ENCODE results near the gene OR2AK2.

- TF ChIP-seq, protein P1, sequence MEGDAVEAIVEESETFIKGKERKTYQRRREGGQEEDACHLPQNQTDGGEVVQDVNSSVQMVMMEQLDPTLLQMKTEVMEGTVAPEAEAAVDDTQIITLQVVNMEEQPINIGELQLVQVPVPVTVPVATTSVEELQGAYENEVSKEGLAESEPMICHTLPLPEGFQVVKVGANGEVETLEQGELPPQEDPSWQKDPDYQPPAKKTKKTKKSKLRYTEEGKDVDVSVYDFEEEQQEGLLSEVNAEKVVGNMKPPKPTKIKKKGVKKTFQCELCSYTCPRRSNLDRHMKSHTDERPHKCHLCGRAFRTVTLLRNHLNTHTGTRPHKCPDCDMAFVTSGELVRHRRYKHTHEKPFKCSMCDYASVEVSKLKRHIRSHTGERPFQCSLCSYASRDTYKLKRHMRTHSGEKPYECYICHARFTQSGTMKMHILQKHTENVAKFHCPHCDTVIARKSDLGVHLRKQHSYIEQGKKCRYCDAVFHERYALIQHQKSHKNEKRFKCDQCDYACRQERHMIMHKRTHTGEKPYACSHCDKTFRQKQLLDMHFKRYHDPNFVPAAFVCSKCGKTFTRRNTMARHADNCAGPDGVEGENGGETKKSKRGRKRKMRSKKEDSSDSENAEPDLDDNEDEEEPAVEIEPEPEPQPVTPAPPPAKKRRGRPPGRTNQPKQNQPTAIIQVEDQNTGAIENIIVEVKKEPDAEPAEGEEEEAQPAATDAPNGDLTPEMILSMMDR (conservative IDR thresholded peaks at IDR 0.05 in 1 of 2, IDR thresholded peaks at IDR 0.05 in 1 of 2; ENCODE audit: low read depth in 1 of 2, low read length in 2 of 2) = no peak
- no peak for TF ChIP-seq EZH2 (IDR thresholded peaks at IDR 0.05; ENCODE audit: low read length, missing control alignments)
These were observed 11.6 kb upstream of the OR2AK2 start for GRCh38 chr1:247953408-247953807.

Data from fibroblast of lung (primary cell).